Kidney (tissue), 14 donors: ENCODE data around the gene B9D2. TPM values are rescaled to one million over a fixed set of nuclear protein-coding genes. Genes with fewer than 3 reads are reported as not detected.

Experiments
- DNase-seq, 5 donors: peaks; one replicate each; pipeline ENCODE4 v3.0.0-alpha.2; 2013 to 2020
- FAIRE-seq: peaks from 2 replicates; lab custom pipeline; 2012; peaks lifted over from hg19 to GRCh38; lab: Jason Lieb, UNC
- H3K27ac ChIP-seq, 2 donors: one replicate each; pipeline ENCODE4 v1.7.0; 2013; ENCODE audit warnings: low read depth in 2 of 2, low read length in 2 of 2, inconsistent platforms in 1 of 2
- H3K27me3 ChIP-seq: one replicate; pipeline ENCODE4 v1.7.1; 2013; ENCODE audit warnings: low read length, inconsistent platforms; ENCODE audit not compliant: control insufficient read depth, insufficient read depth
- H3K36me3 ChIP-seq, 3 donors: one replicate each; pipeline versions ENCODE4 v1.7.0 to v1.7.1; 2013; ENCODE audit warnings: low read length in 3 of 3, control low read depth in 1 of 3, inconsistent platforms in 1 of 3; ENCODE audit not compliant: insufficient read depth in 3 of 3, control insufficient read depth in 2 of 3
- H3K4me1 ChIP-seq, 3 donors: one replicate each; pipeline versions ENCODE4 v1.7.0 to v1.7.1; 2013; ENCODE audit warnings: low read length in 3 of 3, inconsistent platforms in 1 of 3, low read depth in 1 of 3; ENCODE audit not compliant: control insufficient read depth in 2 of 3, insufficient read depth in 2 of 3
- H3K4me3 ChIP-seq, 3 donors: one replicate each; pipeline versions ENCODE4 v1.7.0 to v1.8.1; 2013; ENCODE audit warnings: low read length in 3 of 3, control low read depth in 1 of 3, inconsistent platforms in 1 of 3
- H3K9ac ChIP-seq, 3 donors: one replicate each; pipeline versions ENCODE4 v1.7.0 to v1.7.1; 2013; ENCODE audit warnings: low read length in 3 of 3, control low read depth in 1 of 3, inconsistent platforms in 1 of 3
- H3K9me3 ChIP-seq, 3 donors: one replicate each; pipeline versions ENCODE4 v1.7.0 to v1.7.1; 2013; ENCODE audit warnings: low read length in 3 of 3, control low read depth in 1 of 3, inconsistent platforms in 1 of 3; ENCODE audit not compliant: control insufficient read depth in 2 of 3, insufficient read depth in 1 of 3
- intact Hi-C: fragments of 100-400 bp; cut with DNase I; formaldehyde crosslinking; loops from one replicate; pipeline ENCODE4 v1.11.1; 2022
- polyA plus RNA-seq: library from polyadenylated mRNA; stranded (reverse); fragments of 350-450 nt; fragmentation: Illumina TruSeq; extraction: RNeasy Lipid Tissue Mini Kit (QIAGEN cat#74804); gene quantifications from one replicate; pipeline ENCODE4 v1.2.3, GENCODE V29; 2014; ENCODE audit warnings: low read depth, low replicate concordance; ENCODE audit not compliant: insufficient read depth
- total RNA-seq: library from RNA; stranded (reverse); fragmentation: NEBNext Ultra II Directional; extraction: Animal tissue kit (Norgen Biotek cat#: 25700); gene quantifications from one replicate; pipeline ENCODE4 v1.2.1, GENCODE V29; 2021
- TF ChIP-seq, protein P1 (sequence below): IDR thresholded peaks from 3 replicates; pipeline ENCODE4 v1.5.1; 2012; ENCODE audit warnings: mild to moderate bottlenecking, moderate library complexity, borderline replicate concordance; ENCODE audit not compliant: insufficient read depth; ENCODE audit errors: extremely low read depth
- donor health status: control.
- donor health status: control.
- donor health status: control.
- donor health status: control.
- donor health status: control.
- donor health status: DM: yes; HTN: yes; CAD: no.
- donor health status: Normal renal cell carcinoma (clear cell type).

B9D2 gene
- total and polyA plus RNA-seq, 2 donors from 2014 or later: 12.6 to 15.7 TPM

DNA sequence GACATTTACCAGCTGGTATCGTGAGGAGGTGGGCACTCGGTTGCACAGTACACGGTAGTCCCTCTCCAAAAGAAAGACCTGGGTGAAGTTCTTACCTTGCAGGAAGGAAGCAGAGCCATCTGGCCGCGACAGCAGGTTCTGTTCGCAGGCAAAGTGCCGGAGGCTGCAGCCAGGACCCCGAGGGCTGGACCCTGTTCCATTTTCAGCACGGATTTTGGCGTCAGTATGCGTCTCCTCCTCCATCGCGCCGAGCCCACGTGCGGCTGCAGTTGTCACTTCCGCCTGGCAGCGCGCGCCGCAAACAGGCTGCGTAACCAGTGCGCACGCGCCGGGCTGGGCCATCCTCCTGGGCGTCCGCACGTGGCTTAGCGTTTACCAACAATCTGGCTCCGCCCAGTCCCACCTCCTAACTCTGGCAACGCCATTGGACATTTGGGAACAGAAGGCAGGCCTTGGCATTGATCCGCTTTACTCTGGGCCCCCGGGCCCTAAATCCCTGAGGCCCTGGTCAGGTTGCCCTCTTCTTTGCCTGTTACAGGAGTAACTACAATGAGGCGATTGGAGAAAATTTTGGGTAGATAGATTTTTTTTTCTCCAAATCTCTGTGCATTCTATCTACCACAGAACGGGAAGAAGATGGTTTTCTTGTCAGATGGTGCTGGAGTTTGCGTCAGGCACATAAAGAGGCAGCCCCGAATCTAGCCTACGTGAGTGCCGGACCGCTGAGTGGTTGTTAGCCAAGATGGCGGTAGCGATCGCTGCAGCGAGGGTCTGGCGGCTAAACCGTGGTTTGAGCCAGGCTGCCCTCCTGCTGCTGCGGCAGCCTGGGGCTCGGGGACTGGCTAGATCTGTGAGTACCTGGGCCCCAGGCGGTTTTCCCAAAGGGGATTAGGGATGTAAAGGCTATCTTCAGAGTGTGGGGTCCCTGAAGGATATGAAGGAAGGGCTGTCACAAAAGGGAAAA lies 33.4 kb upstream of the B9D2 start, which contains the start of the genes BCKDHA and EXOSC5:
Gene BCKDHA (plus strand): TSS at position 733 of the 964 bp plus-strand sequence. CDS start 10 bp downstream, at position 743.
Gene EXOSC5 (minus strand): TSS at position 274 of the 964 bp plus-strand sequence. CDS start 31 bp downstream, at position 243.
- Histone ChIP-seq H3K9ac (peak within 1 kb of the TSS; percentile 92 to 94 (median 93)), H3K36me3 (peaks cover 0 to 3% (median 0%) of the 10 kb centered on the region in 3 donors), H3K9me3 (no peaks in the 10 kb centered on the region), H3K27ac (peak within 1 kb of the TSS; percentile 91 to 97), H3K4me1 (peaks cover 0 to 16% (median 7%) of the 10 kb centered on the region in 3 donors), H3K4me3 (peak within 1 kb of the TSS; percentile 93 to 100 (median 95)), H3K27me3 (no peaks in the 10 kb centered on the region)
- peak; percentile 99 to 100 (median 99) for DNase-seq
- FAIRE-seq: peak; percentile 95
- TF ChIP-seq, protein P1, sequence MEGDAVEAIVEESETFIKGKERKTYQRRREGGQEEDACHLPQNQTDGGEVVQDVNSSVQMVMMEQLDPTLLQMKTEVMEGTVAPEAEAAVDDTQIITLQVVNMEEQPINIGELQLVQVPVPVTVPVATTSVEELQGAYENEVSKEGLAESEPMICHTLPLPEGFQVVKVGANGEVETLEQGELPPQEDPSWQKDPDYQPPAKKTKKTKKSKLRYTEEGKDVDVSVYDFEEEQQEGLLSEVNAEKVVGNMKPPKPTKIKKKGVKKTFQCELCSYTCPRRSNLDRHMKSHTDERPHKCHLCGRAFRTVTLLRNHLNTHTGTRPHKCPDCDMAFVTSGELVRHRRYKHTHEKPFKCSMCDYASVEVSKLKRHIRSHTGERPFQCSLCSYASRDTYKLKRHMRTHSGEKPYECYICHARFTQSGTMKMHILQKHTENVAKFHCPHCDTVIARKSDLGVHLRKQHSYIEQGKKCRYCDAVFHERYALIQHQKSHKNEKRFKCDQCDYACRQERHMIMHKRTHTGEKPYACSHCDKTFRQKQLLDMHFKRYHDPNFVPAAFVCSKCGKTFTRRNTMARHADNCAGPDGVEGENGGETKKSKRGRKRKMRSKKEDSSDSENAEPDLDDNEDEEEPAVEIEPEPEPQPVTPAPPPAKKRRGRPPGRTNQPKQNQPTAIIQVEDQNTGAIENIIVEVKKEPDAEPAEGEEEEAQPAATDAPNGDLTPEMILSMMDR: no peak
- intact Hi-C loops: no loop called here

DNA sequence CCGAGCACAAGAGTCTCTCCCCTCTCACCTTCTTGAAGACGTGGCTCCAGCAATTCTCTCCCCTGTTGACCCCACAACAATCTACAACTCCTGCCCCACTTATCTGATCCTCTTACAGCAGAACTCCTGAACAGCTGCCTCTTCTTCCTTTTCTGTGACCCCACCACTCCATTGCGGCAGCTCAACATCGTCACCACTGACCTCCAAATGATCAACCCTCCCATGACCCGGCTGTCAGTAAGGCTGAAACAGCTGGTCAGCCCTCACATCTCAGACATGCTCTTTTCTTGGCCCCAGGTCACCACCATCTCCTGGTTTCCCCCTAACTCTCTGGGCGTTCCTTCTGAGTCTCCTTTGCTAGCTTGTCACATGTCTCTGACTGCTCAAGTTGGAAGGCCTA lies 31.4 kb upstream of the B9D2 start:
- intact Hi-C loops: no loop called here
- FAIRE-seq: no peak

DNA sequence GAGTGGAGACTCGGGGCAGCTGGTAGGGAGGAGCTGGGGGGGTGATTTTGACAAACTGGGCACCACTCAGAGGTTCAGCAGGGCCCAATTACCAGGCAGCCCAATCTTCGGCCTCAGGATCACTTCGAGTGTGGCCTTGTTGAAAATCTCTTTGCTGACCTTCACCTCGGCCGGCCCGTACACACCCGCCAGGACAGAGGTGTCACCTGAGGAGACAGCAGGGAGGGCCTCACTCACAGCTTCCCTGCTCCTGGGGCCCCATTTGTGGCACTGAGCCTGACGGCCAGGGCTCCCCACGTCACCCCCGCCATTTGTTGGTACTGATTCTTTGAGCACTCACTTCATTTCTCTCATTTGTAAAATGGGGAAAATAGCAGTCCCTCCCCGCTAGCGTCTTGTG lies 28.8 kb upstream of the B9D2 start:
- Histone ChIP-seq H3K4me3 (no peak overlapping the region), H3K27me3 (no peaks in the 10 kb centered on the region), H3K36me3 (peaks cover 2 to 14% (median 6%) of the 10 kb centered on the region in 3 donors), H3K27ac (no peak overlapping the region), H3K9ac (no peak overlapping the region), H3K4me1 (peaks cover 0 to 7% (median 0%) of the 10 kb centered on the region in 3 donors), H3K9me3 (no peaks in the 10 kb centered on the region)
- FAIRE-seq (no peak), DNase-seq (no peak)
- intact Hi-C loops: no loop called here
- TF ChIP-seq, protein P1: no peak

More for the DNA sequence above, 31.4 kb upstream of the B9D2 start:
- Histone ChIP-seq H3K36me3 (peaks cover 2 to 11% (median 6%) of the 10 kb centered on the region in 3 donors), H3K27ac (no peak overlapping the region), H3K27me3 (no peaks in the 10 kb centered on the region), H3K9ac (no peak overlapping the region), H3K9me3 (no peaks in the 10 kb centered on the region), H3K4me1 (peaks cover 0 to 16% (median 7%) of the 10 kb centered on the region in 3 donors), H3K4me3 (no peak overlapping the region)
- DNase-seq: no peak
- TF ChIP-seq, protein P1: no peak
